B cell (primary cell): ENCODE results near the gene NUPR1.

Experiments
- CTCF ChIP-seq: fragments of 200-600 bp; IDR thresholded peaks from one replicate; pipeline ENCODE4 v1.8.0; 2022; ENCODE audit warnings: antibody characterized with exemption, mild to moderate bottlenecking
- EZH2 ChIP-seq: IDR thresholded peaks from 2 replicates; pipeline ENCODE4 v1.6.1; 2012; ENCODE audit warnings: borderline replicate concordance, low read depth, mild to moderate bottlenecking, moderate library complexity, low read length; ENCODE audit not compliant: insufficient read depth, poor library complexity, severe bottlenecking

DNA sequence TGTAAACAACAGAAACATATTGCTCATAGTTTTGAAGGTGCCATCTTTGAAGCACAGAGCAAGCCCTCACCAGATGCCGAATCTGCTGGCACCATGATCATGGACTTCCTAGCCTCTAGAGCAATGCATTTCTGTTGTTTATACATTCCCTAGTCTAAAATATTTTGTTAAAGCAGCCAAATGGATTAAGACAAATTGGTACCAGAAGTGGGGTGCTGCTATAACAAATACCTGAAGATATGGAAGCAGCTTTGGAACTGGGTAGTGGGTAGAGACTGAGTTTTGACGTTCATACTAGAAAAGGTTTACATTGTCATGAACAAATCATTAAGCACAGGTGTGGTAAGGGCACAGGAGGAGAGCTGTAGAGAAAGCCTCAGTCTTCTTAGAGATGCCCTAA, 28.5 kb upstream of the NUPR1 start:
- TF ChIP-seq CTCF = no peak
- TF ChIP-seq EZH2 = no peak
